NCI-H2081 treated with DMSO at 0.1 percent for 48 hours (cell line): ENCODE data around the gene SLC52A3.

ENCODE experiments used
- DNase-seq: peaks from one replicate; lab custom pipeline; 2025; lab: John Stamatoyannopoulos, UW

SLC52A3 gene

DNA sequence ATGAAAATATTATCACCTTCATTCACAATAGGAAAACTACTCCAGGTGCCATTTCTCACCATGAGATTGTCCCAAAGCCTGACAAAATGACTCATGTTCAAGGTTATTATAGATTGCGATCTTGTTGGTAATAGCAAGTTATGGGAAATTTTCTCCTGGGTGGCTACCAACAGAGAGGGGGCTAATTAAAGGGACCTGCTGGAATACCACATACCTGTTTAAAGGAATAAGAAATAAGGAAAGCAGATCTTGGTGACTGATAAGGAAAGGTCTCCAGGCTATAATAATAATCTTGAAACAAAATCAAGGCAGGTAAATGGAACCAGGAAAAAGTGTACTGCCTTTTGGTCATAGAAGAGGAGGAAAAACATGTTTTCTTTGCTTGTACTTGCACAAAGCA, 1.4 kb downstream of the SLC52A3 start:
- DNase-seq: no peak

DNA sequence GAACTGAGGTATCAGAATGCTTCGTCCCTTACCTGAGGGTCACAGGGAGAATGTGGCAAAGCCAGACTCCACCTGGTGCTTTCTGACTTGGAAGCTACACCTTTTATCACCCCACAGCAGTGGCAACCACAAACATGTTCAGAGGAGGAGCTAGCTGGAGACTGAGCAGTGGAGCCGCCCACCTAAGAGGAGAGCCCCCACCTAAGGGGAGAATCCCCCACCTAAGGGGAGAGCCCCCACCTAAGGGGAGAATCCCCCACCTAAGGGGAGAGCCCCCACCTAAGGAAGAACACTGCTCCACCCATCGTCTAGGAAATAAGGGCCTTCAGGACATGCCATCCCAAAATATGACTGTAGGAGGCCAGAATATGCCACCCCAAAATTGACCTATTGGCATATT, 4.0 kb downstream of the SLC52A3 start:
- DNase-seq: no peak

DNA sequence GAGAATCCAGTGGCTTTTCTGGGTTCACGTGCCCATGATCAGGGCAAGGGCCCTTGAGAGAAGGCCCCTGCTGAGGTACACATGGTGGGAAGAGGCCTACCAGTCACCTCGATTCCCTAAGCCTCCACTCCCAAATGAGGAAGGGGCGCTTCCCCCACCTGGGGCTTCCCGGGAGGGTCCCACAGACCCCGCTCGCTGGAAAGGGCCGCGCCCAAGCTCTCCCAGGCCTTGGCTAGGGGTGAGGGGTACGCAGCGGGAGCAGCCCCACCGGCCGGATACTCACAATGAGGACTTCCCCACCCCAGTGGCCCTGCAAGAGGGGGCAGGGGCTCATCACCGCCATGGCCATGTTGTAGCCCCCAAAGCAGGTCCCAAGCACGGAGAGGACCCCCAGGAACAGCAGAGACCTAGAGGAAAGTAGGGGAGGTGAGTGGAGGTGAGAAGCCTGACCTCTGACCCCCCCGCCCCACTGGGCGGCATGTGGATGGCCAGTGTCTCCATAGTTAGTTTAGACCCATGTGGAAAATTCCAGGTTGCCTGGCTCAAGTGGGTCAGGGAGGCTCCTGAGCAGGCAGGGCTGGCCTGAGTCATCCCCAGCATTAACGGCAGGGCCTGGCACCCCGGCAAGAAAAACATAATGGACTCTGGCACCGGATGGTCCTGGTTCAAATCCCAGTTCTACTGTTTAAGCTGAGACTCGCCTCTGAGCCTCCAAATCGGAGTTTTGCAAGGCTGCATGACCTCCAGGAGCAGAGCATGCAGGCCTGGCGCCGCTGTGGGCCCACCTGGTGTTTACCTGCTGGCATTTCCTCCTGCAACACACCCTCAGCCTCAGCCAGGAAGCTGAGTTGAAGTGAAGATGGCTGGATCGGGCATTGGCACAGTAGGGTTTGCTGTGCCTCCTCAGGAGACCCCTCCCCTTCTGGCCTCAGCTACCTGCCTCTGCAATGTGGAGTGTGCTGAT, 6.6 kb downstream of the SLC52A3 start:
- no peak for DNase-seq

DNA sequence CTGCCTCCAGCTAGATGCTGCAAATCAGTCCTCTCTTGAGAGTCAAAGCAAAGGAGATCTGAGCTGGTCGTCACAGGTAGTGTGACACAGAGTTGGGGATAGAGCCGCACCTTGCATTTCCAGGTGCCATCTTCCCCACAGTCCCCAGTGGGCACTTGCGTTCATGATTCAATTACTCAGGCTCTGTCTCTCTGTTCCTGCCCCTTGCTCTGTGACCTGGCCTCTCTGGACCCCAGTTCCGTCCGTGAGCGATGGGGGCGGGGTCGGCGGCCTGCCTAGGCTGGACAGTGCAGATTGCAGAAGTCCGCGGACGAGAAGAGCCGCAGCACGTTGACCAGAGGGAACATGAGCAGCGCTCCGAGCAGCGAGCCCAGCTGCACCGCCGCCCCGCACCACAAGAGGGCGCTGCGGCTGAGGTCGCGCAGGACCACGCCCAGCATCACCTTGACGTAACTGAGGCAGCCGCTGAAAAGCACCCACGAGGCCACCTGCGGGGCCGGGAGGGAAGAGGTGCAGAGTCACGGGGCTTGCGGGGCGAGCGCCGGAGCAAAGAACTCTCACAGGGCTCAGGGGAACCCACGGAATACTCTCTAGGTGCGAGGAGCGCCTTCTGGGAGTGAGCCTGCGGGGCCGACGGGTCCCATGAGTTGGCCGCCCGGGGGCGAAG, 7.4 kb downstream of the SLC52A3 start:
- no peak for DNase-seq

DNA sequence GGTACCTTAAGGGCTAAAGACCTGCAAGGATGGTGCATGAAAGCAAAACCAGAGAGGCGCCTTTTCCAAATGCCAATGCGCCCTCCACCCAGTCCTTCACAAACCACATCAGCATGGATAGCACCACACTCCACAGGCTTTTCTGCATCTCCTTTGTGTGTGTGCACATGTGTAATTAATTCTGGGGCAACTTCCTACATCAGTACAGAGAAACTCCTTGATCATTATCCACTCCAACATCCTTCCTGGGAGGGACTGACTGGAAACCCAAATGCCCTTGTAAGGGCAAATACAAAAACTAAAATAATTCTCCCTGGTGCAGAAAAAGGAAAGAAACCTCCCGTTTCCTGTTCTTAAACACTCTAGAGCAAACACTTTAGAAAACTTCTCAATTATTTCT, 10.8 kb downstream of the SLC52A3 start:
- no peak for DNase-seq

DNA sequence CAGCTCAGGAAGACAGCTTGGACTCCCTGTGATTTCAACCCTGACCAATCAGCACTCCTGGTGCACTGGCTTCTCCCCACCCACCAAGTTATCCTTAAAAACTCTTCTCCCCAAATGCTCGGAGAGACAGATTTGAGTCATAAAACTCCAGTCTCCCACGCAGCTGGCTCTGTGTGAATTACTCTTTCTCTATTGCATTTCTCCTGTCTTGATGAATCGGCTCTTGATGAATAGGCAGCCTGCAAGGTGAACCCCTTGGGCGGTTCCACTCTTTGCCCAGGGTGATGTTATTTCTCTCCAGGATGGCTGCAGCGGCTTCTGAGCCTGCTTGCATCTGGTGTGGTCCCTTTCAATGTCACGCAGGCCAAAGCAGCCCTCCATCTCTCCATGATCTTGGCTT, 12.4 kb downstream of the SLC52A3 start:
- DNase-seq: no peak

DNA sequence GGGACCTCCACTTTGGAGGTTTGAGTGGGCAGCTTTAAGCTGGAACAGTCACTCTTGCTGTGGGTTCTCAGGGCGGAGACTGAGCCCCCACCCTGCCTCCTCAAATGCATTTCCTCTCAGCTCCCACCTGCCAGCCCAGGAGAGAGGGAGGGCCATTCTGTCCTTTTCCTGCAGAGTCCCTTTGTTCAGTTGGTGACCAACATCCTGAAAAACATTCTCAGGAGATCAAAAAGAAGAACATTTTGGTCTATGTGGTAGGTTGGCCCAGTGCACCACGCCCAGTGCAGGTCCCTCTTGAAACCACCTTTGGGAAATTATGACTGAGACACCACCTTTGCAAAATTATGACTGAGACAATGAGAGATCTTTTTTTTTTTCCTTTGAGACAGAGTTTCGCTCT, 13.4 kb downstream of the SLC52A3 start:
- DNase-seq: no peak

DNA sequence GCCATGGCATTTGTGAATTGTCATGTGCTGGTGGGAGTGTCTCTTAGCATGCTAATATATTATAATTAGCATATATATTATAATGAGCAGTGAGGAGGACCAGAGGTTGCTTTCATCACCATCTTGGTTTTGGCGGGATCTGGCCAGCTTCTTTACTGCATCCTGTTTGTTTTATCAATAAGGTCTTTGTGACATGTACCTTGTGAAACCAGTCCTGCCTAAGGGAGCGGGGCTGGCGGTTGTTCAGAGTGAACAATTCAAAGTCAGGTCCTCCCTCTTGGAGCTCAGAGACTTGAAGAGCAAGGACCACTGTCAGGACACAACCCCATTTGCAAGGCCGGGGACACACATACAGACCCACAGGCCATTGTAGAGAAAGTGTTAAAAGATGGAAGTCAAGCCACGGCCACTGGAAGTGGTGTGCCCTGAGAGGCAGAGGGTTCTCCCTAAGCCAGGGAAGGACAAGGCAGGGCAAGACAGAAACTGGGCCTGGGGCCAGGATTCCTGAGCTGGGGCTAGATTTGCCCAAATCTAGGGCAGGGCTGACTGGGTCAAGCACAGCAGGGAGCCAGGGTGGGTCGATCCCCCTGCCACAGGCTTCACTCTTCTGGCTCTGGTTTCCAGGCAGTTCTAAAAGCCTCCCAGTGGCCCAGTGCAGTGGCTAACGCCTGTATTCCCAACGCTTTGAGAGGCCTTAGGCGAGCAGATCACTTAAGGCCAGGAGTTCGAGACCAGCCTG, 14.2 kb downstream of the SLC52A3 start:
- DNase-seq: no peak

DNA sequence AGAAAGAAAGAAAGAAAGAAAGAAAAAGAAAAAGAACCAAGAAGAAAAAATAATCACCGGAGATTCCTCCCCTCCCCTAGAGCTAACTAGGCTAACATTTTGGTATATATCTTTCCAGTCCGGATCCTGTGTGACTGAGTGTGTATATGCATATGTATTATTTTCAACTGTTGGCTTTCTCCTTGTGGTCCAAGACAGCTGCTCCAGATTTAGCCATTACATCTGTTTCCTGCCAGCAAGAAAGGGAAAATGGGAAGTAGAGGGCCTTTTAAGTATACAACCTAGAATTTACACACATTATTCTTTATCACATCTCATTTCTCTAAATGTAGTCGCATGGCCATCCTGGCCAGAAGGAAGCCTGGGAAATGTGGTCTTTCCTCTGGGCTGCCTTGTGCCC, 15.2 kb downstream of the SLC52A3 start:
- no peak for DNase-seq

DNA sequence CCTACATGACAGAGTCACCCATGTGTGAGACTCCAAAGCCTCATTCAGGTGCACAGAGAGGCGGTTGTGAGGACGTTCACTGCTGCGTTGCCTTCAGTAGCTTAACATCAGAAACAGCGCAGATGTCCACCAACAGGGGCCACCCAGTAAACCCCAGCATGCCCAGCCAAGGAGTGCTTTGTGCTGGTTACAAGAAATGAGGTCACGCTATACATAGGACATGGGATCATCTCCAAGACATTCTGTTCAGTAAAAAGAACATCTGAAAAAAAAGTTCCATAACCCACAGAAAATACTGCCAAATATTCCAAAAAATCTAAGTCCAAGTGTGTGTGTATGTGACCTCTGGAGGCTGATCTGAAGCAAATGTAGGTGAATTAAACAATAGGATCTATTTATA, 16.0 kb downstream of the SLC52A3 start:
- no peak for DNase-seq

DNA sequence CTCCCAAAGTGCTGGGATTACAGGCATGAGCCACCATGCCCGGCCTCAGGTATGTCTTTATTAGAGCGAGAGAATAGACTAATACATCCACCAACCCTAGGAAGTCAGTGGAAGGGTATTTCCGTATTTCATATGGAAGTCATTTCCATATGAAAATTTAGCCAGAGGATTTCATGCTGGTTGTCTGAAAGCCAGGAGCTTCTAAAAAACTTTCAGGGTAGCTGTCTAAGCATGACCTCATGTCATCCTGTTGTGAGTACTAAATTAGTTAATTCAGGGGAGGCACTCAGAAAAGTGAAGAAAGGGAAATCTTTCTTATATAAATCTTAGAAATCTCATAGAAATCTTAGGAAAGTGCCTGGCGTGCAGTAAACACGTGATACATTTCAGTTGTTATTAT, 16.5 kb downstream of the SLC52A3 start:
- no peak for DNase-seq

DNA sequence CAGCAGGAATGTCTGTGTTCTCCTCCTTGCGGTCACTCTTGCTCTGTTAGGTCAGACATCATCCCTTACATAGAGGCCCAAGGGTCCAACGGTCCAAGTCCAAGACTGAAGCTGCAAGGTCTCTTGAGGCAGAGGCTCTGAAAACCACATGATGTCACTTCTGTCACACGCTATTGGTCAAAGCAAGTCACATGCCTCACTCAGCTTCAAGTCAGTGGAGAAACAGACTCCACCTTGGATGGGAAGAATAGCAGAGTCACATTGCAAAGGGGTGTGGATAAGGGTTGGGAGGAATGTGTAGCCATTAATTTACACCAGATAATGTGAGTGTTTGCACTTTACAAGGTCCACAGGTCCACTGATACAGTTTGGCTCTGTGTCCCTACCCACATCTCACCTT, 17.5 kb downstream of the SLC52A3 start:
- DNase-seq: no peak

DNA sequence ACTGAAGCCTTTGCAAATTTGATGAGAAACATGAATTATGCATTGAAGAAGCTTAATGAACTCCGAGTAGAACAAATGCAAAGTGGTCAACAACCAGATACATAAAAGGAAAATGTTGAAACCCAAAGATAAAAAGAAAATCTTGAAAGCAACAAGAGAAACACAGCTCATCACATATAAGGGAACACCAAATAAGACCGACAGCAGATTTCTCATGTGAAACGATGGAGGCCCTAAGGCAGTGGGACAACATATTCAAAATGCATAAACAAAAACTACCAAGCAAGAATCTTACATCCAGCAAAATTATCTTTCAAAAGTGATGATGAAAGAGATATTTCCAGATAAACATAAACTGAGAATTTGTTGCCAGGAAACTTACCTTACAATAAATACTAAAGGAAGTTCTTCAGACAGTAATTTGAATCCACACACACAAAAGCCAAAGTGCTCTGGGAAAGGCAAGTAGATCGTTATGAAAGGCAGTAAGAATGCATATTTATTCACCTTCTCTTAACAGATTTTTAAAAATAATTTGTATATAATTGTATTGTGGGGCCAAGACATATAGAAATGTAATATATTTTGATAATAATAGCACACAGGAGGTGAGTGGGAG, 22.5 kb downstream of the SLC52A3 start:
- DNase-seq: no peak

DNA sequence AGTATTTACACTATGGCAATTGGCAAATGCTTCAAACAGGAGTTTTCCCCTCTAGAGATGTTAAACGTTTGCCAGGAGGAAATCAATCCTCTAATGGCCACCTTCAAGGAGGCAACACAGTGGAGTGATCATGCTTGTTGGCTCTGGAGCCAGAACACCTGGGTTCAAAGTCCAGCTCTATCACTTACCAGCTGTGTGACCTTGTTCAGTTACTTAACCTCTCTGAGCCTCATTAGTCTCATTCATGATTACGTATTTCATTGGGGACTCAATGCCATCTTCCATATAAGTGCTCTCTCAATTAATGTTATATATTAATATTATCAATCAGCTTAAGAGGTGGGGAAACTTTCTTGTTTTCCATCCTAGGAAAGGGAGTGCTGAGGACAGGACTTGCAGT, 26.1 kb downstream of the SLC52A3 start:
- no peak for DNase-seq

DNA sequence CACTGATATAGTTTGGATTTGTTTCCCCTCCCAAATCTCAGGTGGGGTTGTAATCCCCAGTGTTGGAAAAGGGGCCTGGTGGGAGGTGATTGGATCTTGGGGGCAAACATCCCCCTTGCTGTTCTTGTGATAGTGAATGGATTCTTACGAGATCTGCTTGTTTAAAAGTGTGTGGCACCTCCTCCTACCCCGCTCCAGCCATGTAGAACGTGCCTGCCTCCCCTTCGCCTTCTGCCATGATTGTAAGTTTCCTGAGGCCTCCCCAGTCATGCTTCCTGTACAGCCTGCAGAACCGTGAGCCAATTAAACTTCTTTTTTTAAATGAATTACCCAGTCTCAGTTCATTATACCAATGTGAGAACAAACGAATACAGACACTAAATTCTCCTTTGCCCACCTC, 26.7 kb downstream of the SLC52A3 start:
- DNase-seq: no peak

DNA sequence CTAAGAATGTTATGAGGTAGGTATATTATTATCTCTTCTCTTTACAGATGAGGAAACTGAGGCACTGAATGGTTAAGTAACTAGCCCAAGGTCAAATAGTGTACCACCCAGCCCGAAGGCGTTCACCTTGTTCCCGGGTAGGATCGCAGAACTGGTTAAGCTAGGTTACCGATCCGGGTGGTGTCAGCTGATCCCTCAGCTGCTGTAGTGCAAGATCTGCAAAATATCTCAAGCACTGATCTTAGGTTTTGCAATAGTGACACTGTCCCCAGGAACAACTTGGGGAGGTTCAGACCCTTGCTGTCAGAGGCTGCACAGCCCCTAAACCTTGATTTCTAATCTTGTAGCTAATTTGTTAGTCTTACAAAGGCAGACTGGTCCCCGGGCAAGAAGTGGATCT, 28.1 kb downstream of the SLC52A3 start:
- no peak for DNase-seq

DNA sequence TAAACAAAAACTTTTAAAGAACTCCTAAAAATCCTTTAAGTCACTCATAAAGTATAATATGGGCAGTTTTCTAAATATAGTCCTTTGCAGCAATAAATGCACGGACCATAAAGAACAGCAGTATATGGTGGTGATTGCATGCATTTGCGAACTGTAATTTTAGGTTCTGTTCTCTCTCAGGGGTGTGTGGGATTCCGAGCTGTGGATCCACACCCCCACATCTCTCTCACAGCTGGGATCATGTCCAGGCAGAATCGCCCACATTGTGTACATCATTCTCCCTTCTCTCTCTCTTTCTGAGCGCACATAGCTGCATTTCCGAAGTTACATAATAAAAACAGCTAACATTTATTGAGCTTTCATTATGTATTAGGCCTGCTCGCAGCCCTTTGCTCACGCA, 28.6 kb downstream of the SLC52A3 start:
- no peak for DNase-seq

DNA sequence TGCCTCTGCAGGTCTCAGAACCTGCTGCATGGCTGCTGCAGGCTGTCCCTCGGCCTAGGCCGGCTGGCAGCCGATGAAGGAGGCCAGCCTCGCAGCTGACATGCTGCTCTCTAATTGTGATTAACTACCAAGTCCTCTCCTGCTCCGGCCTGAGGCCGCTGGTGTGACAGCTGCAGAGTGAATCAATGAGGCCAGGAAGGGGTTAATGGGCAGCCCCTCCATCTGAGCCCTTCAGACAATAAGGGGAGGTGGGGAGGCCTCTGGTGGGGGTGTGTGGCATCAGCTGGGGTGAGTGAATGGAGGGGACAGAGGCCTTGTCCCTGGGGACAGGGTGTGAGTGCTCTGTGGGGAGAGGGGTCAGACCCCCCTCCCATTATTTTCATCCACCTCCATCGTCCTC, 34.4 kb downstream of the SLC52A3 start:
- no peak for DNase-seq

DNA sequence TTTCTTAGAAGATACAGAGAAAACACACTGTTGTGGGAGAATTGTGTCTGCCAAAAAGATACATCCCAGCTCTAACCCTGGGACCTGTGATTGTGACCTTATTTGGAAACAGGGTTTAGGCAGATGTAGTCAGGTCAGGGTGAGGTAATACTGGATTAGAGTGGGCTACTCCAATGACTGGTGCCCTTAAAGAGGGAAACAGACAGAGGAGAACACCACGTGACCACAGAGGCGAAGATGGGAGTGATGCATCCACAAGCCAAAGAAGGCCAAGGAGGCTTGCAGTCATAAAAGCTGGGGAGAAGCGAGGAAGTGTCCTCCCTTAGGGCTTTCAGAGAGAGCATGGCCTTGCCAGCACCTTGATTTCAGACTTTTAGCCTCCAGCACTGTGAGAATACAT, 35.6 kb downstream of the SLC52A3 start:
- DNase-seq: no peak

DNA sequence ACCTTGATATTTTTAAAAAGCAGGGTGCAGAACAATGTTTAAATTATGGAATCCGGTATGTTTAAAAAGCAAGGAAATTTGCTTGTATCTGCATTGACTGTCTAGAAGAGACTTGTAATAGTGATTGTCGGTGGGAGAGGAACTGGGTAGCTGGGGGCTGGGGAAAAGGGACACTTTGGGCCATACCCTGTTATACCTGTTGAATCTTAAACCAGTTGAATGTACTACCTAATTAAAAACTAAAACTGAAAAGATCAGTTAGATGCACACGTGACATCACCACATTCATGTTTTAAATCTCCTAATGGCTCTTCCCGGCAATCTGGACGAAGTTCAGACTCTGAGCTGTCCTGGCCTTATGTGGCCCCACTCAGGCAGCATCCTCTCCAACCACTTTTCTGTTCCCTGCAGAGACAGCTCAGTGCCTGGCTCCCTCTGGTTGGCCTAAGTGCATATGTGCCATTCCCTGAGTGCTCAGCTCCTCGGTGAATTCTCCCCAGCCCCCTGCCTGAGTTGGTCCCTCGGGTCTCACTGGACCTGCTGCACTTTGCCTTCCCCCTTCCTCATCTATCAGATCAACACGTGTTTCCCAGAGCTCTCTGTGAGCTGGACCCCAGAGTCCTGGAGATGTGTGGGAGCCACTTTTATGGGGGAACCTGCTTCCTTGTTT, 36.3 kb downstream of the SLC52A3 start:
- no peak for DNase-seq

DNA sequence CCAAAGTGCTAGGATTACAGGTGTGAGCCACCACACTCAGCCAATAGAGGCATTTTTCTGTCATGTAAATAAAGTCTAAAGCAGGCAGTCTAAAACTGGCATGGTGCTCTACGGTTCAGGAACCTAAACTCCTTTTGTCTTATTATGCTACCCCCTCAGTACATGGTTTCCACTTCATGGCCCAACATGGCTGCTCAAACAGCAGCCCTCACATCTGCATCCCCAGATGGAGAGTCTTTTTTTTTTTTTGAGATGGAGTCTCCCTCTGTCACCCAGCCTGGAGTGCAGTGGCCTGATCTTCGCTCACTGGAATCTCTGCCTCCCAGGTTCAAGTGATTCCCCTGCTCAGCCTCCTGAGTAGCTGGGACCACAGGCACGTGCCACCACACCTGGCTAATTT, 38.3 kb downstream of the SLC52A3 start:
- no peak for DNase-seq
